ENCODE data around the gene KIF26B.

The KIF26B gene

DNA sequence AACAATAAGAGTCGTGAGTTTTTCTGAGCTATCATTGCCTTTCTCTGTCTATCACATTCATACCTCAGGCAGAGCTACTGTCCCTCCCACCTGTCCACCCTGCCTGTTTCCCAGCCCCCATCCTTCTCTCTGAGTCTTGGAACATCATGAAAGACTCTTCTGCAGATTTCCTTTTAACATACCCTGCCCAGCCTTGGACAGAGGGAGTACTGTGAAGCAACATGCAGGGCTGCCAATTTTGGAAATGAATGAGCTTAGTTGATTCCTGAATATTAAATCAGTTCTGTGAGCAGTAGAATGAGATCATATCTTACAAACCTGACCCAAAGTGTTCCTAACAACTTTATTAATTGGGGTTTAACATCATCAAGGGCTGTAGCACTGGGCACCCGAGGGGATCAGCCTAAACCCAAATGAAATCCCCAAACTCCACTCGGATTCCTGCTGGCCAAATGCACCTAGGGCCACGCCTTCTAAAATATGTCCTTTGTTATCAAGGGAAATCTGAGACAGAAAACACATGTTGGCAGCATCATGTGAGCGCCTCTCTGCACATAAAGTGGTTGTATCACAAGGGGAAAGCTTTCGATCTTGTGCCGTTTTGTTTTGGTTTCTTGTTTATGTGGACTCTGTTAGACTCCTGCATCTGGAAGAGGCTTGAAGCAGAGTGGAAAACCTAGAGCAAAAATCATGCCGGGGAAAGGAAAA, 357.6 kb downstream of the KIF26B start:
- no peak for DNase-seq (ENCODE audit: low read depth)

- DNase-seq (ENCODE audit: low read depth): no peak
Observed at GRCh38 chr1:245512980-245513578, 358.3 kb downstream of the KIF26B start.

DNA sequence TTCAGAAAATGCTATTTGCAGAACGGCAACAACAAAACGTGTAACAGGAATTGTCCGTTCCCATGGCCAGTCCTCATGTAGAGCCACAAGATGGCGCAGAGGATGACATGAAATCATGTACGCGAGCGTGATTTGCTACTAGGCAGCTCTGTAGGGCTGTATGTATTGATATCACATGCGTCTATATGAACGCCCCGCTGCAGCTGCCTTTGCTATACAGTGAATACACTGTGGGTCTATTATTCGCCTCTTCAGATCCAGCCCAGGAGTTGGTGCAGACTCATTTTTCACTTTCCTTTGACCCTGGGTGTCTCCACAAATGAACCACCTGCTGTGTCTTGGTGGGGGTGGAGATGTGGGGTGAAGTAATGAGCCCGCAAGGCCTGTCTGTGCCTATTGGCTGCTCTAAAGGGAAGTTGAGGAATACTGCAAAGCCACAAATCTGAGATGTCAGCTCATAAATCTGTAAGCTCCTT, 361.5 kb downstream of the KIF26B start:
- DNase-seq (ENCODE audit: low read depth): no peak

- DNase-seq (ENCODE audit: low read depth): no peak
Observed at GRCh38 chr1:245520611-245521010, 365.8 kb downstream of the KIF26B start.

DNA sequence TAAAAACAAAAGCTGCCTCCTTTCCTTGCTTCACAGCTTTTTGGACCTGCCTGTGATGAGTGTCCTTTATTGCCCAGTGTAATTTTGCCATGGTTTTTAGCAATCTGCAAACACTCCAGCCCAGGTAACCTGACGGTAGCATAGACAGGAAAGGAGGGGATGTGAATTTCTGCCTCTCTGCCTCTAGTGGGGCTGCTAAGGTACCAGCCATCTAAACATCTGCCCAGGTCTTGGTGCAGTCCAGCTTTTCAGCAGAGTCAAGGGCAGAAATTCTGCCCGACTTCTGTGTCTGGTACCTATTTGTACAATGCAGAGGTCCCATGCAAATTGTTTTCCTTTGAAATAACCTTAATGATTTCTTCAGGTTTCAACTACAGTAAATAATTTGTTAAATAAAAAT, 371.4 kb downstream of the KIF26B start:
- no peak for DNase-seq (ENCODE audit: low read depth)

GRCh38 chr1:245528258-245528635, 373.5 kb downstream of the KIF26B start:
- no peak for DNase-seq (ENCODE audit: low read depth)

GRCh38 chr1:245530937-245531336, 376.2 kb downstream of the KIF26B start:
- no peak for DNase-seq (ENCODE audit: low read depth)

- DNase-seq (ENCODE audit: low read depth): no peak
Observed at GRCh38 chr1:245537992-245538391, 383.2 kb downstream of the KIF26B start.

DNA sequence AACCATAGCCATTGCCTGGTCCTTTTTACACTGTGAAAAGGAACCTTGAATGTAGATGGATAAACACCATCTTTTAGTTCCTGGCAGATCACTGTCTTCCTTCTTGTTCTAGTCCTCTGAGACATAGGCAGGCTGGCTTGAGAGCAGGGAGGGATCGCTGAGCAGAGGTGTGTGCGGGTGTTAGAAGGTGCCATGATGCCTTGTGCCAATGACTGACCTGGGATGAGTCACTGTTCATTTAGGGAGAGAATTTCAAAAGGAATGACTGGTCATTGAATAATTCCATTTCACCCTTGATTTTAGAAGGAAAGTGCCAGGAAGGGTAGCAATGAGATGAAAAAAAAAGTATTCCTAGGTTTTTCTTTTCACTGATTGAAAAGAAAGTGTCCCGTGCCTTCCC, 383.9 kb downstream of the KIF26B start:
- DNase-seq (ENCODE audit: low read depth): no peak

DNA sequence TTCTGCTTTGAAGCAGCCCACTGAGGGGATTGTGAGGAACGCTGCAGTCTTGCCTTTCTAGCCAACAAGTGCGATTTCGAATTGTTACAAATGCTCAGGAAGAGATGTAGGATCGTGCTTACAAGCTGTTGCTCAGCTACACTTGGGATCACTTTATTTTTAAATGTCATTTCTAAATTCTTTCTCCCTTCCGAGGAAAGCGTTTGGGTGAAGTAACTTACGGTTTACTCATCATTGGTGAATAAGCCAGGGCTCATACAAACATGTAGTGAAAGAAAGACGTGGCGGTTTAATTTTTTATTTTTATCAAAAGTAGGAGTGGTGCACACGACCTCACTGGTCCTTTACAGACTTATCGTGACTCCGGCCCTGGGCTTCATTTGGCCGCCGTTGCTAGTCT, 386.6 kb downstream of the KIF26B start:
- DNase-seq (ENCODE audit: low read depth): no peak

DNA sequence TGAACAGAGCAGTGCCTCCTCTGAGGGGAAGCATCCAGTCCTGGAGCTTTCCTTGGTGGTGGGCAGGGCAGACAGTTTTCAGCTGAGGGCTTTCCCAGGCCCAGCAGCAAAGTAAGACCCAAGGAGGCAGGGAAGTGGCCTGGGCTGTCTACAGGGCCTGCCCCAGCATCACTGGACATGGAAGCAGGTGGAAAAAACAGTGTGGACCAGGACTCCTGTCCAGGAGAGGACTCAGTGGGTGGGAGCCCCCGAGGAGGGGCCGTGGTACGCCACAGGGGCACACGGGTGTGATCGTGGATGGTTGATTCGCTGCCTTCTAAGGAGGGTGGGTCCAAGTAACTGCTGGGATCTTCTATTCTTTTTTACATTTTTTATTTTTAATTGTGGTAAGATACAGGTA, 387.6 kb downstream of the KIF26B start:
- DNase-seq (ENCODE audit: low read depth): no peak

GRCh38 chr1:245544236-245544635, 389.5 kb downstream of the KIF26B start:
- DNase-seq (ENCODE audit: low read depth): no peak

GRCh38 chr1:245546875-245547274, 392.1 kb downstream of the KIF26B start:
- DNase-seq (ENCODE audit: low read depth): no peak

GRCh38 chr1:245549996-245550719, 395.4 kb downstream of the KIF26B start:
- DNase-seq (ENCODE audit: low read depth): no peak

GRCh38 chr1:245550720-245551043, 395.9 kb downstream of the KIF26B start:
- DNase-seq (ENCODE audit: low read depth): no peak

- DNase-seq (ENCODE audit: low read depth): no peak
Observed at GRCh38 chr1:245551536-245551935, 396.8 kb downstream of the KIF26B start.

DNA sequence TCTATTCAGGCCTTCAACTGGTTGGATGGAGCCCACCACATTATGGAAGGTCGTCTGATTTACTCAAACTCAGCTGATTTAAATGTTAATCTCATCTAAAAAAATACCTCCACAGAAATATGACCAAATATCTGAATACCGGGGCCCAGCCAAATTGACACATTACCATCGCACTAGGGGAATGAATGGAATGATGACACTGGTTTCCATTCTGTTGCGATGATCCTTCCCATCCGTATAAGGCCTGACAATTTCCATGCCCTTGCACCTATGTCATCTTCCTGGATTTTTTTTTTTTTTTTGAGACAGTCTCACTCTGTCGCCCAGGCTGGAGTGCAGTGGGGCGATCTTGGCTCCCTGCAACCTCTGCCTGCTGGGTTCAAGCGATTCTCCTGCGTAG, 397.5 kb downstream of the KIF26B start:
- DNase-seq (ENCODE audit: low read depth): no peak

GRCh38 chr1:245556057-245556456, 401.3 kb downstream of the KIF26B start:
- no peak for DNase-seq (ENCODE audit: low read depth)

- no peak for DNase-seq (ENCODE audit: low read depth)
Observed at GRCh38 chr1:245558069-245558468, 403.3 kb downstream of the KIF26B start.

DNA sequence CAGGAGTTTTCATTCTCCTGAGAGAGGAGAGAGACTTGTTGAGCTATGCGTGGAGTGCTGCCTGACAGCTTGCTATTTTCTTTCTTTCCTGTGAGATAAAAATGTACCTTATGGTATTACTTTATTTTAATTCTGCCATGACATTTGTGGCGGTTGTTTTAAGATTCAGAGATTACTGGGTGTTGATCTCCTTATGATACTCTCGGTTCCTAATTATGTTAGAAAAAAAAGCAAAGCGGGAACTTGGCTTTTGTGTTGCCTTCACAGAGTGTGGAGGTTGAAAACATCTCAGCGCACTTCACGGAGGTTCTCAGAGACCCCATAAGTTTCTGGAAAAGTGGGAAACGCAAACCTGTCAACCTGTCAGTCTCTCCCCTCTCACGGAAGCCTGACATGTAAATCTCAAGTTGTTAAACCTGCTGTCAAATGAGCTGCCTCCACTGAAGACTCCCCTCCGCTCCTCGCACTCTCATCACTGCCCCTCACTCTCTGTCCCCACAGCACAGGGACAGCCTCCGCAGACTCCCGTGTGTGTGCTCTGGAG, 405.6 kb downstream of the KIF26B start:
- no peak for DNase-seq (ENCODE audit: low read depth)

- DNase-seq (ENCODE audit: low read depth): no peak
Observed at GRCh38 chr1:245561665-245562234, 407.0 kb downstream of the KIF26B start.

DNA sequence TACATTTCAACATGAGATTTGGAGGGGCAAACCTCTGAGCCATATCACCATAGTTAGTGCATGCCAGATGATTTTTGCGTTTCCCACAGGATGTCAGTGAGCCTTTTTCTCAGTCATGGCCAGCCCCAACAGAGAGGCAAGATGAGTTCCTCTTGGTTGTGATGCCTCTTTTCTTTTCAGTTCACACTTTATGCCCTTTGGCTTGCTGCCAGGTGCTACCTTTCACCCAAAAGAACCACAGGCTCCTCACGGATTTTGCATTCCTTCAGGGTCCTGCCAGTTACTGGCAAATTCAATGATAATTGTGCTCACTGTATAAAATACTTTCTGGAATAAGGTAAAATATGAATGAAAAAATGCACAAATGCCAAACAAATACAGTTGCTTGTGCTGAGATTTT, 411.3 kb downstream of the KIF26B start:
- DNase-seq (ENCODE audit: low read depth): no peak

- no peak for DNase-seq (ENCODE audit: low read depth)
Observed at GRCh38 chr1:245566952-245567351, 412.2 kb downstream of the KIF26B start.
